HG03039 (cell line): ENCODE data around the gene TXNRD2.
"Not testable (repeated sequence)": the region's sequence is repeated elsewhere in the genome, so short reads cannot be mapped to it uniquely, and the experiment has no call there.

Experiments
- ATAC-seq: cut with Tn5 transposase; IDR thresholded peaks from one replicate; pipeline ENCODE4 v1.9.1; 2021; ENCODE audit warnings: mild to moderate bottlenecking, moderate library complexity; ENCODE audit not compliant: unreplicated experiment

The TXNRD2 gene

GRCh38 chr22:19929586-19930550 lies 11.8 kb downstream of the TXNRD2 start:
- no peak for ATAC-seq

GRCh38 chr22:19928207-19928606 lies 13.4 kb downstream of the TXNRD2 start:
- no peak for ATAC-seq

GRCh38 chr22:19927696-19928095 lies 13.9 kb downstream of the TXNRD2 start:
- ATAC-seq, result no peak

- ATAC-seq, result not testable (repeated sequence)
These were observed 15.6 kb downstream of the TXNRD2 start for GRCh38 chr22:19926028-19926427.

GRCh38 chr22:19923914-19924513 lies 17.6 kb downstream of the TXNRD2 start:
- no peak for ATAC-seq

- ATAC-seq, result no peak
These were observed 20.0 kb downstream of the TXNRD2 start for GRCh38 chr22:19921544-19922081.

GRCh38 chr22:19919701-19920363 lies 21.8 kb downstream of the TXNRD2 start:
- ATAC-seq, result no peak

GRCh38 chr22:19918332-19919106 lies 23.1 kb downstream of the TXNRD2 start:
- no peak for ATAC-seq

- no peak for ATAC-seq
These were observed 24.1 kb downstream of the TXNRD2 start for GRCh38 chr22:19917389-19918138.

GRCh38 chr22:19916941-19917340 lies 24.7 kb downstream of the TXNRD2 start:
- no peak for ATAC-seq

- ATAC-seq, result no peak
These were observed 25.6 kb downstream of the TXNRD2 start for GRCh38 chr22:19916006-19916405.

GRCh38 chr22:19915287-19915954 lies 26.2 kb downstream of the TXNRD2 start:
- ATAC-seq, result no peak

- ATAC-seq, result no peak
These were observed 27.2 kb downstream of the TXNRD2 start for GRCh38 chr22:19914201-19914943.

- ATAC-seq, result no peak
These were observed 28.2 kb downstream of the TXNRD2 start for GRCh38 chr22:19913337-19913936.

- ATAC-seq, result no peak
These were observed 29.2 kb downstream of the TXNRD2 start for GRCh38 chr22:19912271-19912999.

- ATAC-seq, result no peak
These were observed 29.9 kb downstream of the TXNRD2 start for GRCh38 chr22:19911540-19912270.

GRCh38 chr22:19910180-19910744 lies 31.4 kb downstream of the TXNRD2 start:
- ATAC-seq, result no peak
